Endothelial cell of umbilical vein (primary cell): Measurements from ENCODE around the gene FAM120B.

Source experiments
- JUN ChIP-seq: IDR thresholded peaks from 2 replicates; pipeline ENCODE4 v1.6.1; 2011; ENCODE audit warnings: borderline replicate concordance, low read depth; ENCODE audit not compliant: insufficient read length, insufficient read depth
- MAX ChIP-seq: IDR thresholded peaks from 2 replicates; pipeline ENCODE4 v1.6.1; 2011; ENCODE audit not compliant: insufficient read depth, insufficient read length
- POLR2A ChIP-seq: IDR thresholded peaks from 2 replicates; pipeline ENCODE4 v1.6.1; 2012; ENCODE audit warnings: low read depth, mild to moderate bottlenecking, control low read depth, low read length
- POLR2AphosphoS5 ChIP-seq: IDR thresholded peaks from 2 replicates; pipeline ENCODE4 v1.6.1; 2012; ENCODE audit warnings: low read depth, mild to moderate bottlenecking, control low read depth, low read length, moderate library complexity; ENCODE audit not compliant: insufficient read depth
- TF ChIP-seq, protein P1 (sequence below), 2 donors: IDR thresholded peaks; 1 replicate in 1 of 2; 2 replicates in 1 of 2; pipeline ENCODE4 v1.5.1; 2011; ENCODE audit warnings: low read length in 2 of 2, mild to moderate bottlenecking in 2 of 2, moderate library complexity in 2 of 2, control low read depth in 1 of 2, inconsistent platforms in 1 of 2, low read depth in 1 of 2; ENCODE audit not compliant: insufficient read depth in 1 of 2; ENCODE audit errors: extremely low read depth in 1 of 2

DNA sequence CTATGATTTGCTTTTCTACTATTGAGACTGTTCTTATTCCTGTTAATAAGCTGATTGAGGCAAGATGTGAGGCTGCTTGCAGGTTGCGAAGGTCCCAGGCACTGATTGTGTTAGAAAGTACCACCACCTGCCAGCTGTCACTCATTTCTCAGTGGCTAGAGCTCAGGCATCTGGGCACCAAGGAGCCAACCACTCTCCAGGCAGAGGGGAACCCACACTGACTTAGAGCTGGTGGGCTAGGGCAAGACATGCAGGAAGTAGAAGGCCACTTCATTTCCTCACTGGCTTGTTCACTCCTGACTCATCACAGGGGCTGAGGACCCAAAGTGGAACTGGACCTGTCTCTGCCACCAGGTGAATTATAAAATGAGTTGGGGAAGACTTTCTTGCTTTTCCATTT, 7.9 kb upstream of the FAM120B start:
- TF ChIP-seq, protein P1, sequence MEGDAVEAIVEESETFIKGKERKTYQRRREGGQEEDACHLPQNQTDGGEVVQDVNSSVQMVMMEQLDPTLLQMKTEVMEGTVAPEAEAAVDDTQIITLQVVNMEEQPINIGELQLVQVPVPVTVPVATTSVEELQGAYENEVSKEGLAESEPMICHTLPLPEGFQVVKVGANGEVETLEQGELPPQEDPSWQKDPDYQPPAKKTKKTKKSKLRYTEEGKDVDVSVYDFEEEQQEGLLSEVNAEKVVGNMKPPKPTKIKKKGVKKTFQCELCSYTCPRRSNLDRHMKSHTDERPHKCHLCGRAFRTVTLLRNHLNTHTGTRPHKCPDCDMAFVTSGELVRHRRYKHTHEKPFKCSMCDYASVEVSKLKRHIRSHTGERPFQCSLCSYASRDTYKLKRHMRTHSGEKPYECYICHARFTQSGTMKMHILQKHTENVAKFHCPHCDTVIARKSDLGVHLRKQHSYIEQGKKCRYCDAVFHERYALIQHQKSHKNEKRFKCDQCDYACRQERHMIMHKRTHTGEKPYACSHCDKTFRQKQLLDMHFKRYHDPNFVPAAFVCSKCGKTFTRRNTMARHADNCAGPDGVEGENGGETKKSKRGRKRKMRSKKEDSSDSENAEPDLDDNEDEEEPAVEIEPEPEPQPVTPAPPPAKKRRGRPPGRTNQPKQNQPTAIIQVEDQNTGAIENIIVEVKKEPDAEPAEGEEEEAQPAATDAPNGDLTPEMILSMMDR (IDR thresholded peaks at IDR 0.05; ENCODE audit: extremely low read depth in 1 of 2, insufficient read depth in 1 of 2, low read depth in 1 of 2, low read length in 2 of 2), result no peak
- TF ChIP-seq POLR2AphosphoS5, result no peak
- no peak for TF ChIP-seq JUN
- no peak for TF ChIP-seq POLR2A
- TF ChIP-seq MAX, result no peak
